ENCODE data around the gene RGS7.

Gene RGS7

GRCh38 chr1:241007668-241008067 lies 349.3 kb downstream of the RGS7 start:
- Histone ChIP-seq H3K4me3 (no peak overlapping the region), H3K27ac (no peak overlapping the region)
- TF ChIP-seq CTCF (IDR thresholded peaks at IDR 0.05), result no peak
- DNase-seq (ENCODE audit: low spot score), result no peak

DNA sequence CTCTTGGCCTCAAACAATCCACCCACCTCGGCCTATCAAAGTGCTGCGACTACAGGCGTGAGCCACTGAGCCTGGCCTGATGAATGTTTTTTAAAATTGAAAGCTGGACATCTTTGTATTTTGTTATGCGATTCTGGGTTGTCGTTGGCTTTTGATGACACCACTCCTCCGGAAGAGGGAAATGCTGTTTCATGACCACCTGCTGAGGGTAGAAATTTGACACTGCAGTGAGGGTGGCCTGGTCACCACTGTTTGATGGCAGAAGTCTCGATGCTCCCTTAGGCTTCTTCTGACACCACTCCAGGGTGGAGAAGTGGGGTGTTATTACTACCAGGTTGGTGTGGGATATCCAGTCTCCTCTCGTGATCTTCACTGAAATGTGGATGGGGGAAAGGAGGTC lies 357.2 kb downstream of the RGS7 start:
- H3K27ac ChIP-seq, result no peak overlapping the region
- no peak for DNase-seq (ENCODE audit: low spot score)
- TF ChIP-seq CTCF (IDR thresholded peaks at IDR 0.05), result no peak
- H3K4me3 ChIP-seq, result no peak overlapping the region

DNA sequence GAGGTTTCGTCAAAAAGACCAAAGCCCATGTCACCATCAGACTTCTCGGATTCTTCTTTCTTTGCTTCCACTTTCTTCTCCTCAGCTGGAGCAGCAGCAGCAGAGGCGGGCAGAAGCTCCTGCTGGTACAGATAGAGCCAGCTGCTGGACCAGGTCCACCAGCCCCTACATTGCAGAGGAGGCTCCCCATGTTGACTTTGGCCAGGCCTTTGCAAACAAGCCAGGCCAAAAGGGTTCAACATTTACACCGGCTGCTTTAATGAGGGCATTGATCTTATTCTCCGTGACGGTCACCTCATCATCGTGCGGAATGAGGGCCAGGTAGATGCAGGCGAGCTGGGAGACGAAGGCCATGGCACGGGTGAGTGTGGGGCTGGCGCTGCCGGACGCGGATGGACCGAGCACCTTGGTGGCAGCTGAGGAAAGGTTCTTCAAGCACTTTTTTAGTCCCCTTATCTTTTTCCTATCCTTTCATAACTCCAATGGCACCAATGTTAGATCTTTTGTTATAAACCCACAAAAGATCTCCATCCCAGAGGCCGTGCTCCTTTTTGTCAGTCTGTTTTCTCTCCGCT lies 358.5 kb downstream of the RGS7 start:
- Histone ChIP-seq H3K27ac (no peak overlapping the region), H3K4me3 (no peak overlapping the region)
- no peak for TF ChIP-seq CTCF (IDR thresholded peaks at IDR 0.05)
- DNase-seq (ENCODE audit: low spot score), result no peak

DNA sequence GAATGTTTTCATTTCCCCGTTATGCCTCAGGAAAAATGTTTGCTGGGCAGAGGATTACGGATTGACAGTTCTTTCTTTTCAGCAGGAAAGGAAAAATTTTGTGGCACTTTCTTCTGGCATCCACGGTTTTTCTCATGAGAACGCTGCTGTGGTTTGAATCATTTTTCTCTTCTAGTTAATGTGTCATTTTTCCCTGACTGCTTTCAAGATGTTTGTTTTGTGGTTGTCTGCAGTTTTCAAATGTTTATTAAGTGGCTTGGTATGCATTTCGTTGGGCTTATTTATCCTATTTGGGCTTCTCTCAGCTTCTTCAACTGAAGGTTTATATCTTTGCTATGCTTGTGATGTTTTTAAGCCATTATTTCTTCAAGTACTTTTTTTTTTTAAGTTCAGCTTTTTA lies 359.0 kb downstream of the RGS7 start:
- H3K27ac ChIP-seq, result no peak overlapping the region
- no peak for TF ChIP-seq CTCF (IDR thresholded peaks at IDR 0.05)
- DNase-seq (ENCODE audit: low spot score), result no peak
- H3K4me3 ChIP-seq, result no peak overlapping the region

DNA sequence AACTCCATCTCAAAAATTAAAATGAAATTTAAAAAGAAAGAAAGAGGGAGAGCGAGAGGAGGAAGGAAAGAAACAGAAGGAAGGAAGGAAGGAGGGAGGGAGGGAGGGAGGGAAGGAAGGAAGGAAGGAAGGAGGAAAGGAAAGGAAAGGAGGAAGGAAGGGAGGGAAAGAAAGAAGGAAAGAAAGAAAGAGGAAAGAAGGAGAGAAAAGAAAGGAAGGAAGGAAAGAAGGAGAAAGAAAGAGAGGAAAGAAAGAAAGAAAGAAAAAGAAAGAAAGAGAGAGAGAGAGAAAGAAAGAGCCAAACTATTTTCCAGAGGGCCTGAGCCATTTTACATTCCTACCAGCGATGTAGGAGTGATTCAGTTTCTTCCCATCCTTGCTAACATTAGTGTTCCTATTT lies 364.0 kb downstream of the RGS7 start:
- Histone ChIP-seq H3K27ac (no peak overlapping the region), H3K4me3 (no peak overlapping the region)
- no peak for TF ChIP-seq CTCF (IDR thresholded peaks at IDR 0.05)
- DNase-seq (ENCODE audit: low spot score), result no peak

DNA sequence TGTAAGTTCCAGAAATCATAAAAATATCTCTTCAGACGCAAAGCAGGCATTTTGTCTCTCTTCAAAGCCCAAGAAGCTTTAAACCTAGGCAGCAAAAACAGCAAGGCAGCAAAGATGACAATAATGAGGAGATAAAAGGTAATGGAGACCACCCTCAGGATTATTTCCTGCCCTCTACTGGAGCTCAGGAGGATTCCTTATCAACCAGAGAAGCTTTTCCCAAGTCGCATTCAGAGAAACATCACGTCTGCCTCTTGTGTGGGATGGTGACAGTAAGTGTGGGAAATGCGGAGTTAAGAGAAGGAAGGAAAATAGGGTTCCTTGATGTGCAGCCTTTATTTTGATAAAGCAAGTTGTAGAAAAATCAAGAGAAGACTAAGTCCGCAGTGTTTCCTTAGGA lies 365.8 kb downstream of the RGS7 start:
- no peak for DNase-seq (ENCODE audit: low spot score)
- Histone ChIP-seq H3K4me3 (no peak overlapping the region), H3K27ac (no peak overlapping the region)
- TF ChIP-seq CTCF (IDR thresholded peaks at IDR 0.05), result no peak

- TF ChIP-seq CTCF (IDR thresholded peaks at IDR 0.05), result no peak
- no peak for DNase-seq (ENCODE audit: low spot score)
- H3K4me3 ChIP-seq, result no peak overlapping the region
- no peak overlapping the region for H3K27ac ChIP-seq
Measured at GRCh38 chr1:240987928-240988327, 369.1 kb downstream of the RGS7 start.

Data from coronary artery (tissue), 2 donors.